GM19452 (cell line): ENCODE data around the gene LRRC14B.
"Not testable (repeated sequence)": the region's sequence is repeated elsewhere in the genome, so short reads cannot be mapped to it uniquely, and the experiment has no call there.

Experiments used
- ATAC-seq: cut with Tn5 transposase; IDR thresholded peaks from one replicate; pipeline ENCODE4 v1.9.1; 2021; ENCODE audit not compliant: unreplicated experiment

LRRC14B gene

DNA sequence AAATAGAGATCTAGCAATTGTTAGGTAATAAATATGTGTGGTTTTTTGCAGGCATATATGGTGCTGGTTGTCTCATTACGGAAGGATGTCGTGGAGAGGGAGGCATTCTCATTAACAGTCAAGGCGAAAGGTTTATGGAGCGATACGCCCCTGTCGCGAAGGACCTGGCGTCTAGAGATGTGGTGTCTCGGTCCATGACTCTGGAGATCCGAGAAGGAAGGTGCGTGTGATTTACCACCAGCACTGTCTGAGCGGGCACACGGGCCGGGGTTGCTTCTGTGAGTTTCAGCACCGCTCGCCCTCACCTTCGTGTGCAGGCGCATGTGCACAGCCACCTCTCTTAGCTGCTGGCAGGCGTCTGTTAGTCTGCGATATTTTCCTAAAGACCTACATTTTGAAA, 42.1 kb downstream of the LRRC14B start:
- ATAC-seq = not testable (repeated sequence)

DNA sequence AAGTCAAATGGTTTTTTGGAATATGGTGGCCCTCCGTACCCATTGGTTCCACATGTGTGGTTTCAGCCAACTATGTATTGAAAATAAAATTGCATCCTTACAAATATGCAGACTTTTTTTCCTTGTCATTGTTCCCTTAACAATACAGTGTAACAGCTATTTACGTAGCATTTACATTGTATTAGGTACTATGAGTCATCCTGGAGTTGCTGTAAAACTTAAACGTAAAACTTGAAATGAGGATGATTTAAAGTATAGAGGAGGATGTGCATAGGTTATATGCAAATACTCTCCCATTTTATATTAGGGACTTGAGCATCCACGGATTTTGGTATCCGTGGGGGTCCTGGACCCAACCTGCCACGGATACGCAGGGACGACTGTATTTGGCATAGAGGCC, 43.2 kb downstream of the LRRC14B start:
- no peak for ATAC-seq

- ATAC-seq = not testable (repeated sequence)
Observed at GRCh38 chr5:235527-235926, 44.2 kb downstream of the LRRC14B start.

- not testable (repeated sequence) for ATAC-seq
Observed at GRCh38 chr5:237931-238330, 46.6 kb downstream of the LRRC14B start.

- ATAC-seq = not testable (repeated sequence)
Observed at GRCh38 chr5:240550-240949, 49.3 kb downstream of the LRRC14B start.

DNA sequence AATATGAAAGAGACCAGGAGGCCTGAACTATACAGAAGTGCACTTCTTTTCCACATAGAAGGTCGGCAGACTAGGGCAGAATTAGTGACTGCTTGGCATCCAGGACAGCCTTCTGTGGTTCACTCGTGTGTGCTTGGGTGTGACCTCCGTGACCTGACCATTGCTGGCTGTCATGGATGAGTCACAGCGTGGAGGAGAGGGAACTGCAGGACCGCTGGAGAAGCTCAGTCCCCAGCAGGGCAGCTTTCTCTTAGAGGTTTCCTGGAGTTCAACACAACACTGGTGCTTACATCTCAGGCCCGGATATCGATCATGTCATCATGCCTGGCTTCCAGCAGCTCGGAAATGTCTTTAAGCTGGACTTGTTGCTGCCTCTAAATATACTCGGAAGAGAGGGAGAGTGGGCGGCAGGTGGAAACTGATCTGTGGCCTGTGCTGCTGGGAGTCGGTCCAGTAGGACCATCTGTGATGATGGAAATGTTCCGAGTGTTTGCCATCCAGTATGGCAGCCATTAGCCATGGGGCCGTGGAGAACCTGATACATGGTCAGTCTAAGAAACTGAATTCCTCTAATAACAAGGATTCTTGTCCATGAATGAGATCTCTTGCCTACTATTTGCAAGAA, 49.9 kb downstream of the LRRC14B start:
- ATAC-seq = not testable (repeated sequence)

GRCh38 chr5:243683-244367, 52.5 kb downstream of the LRRC14B start:
- ATAC-seq = not testable (repeated sequence)

GRCh38 chr5:245717-246116, 54.4 kb downstream of the LRRC14B start:
- ATAC-seq = not testable (repeated sequence)
